C4-2B (cell line): Measurements from ENCODE around the gene CEP89.

Experiments used
- CTCF ChIP-seq: fragments of 450-650 bp; conservative IDR thresholded peaks from 2 replicates; pipeline ENCODE4 v1.5.1; 2017; ENCODE audit warnings: mild to moderate bottlenecking
- ZFX ChIP-seq: fragments of 450-650 bp; IDR thresholded peaks from 2 replicates; pipeline ENCODE4 v1.6.1; 2017

GRCh38 chr19:32924200-32924599, 47.6 kb downstream of the CEP89 start:
- TF ChIP-seq CTCF (no peak), ZFX (no peak)
